Choroid plexus epithelial cell (primary cell): ENCODE data around the gene RASA2.
"Not testable (repeated sequence)": the region's sequence is repeated elsewhere in the genome, so short reads cannot be mapped to it uniquely, and the experiment has no call there.

Experiments used
- DNase-seq: peaks from one replicate; pipeline ENCODE4 v3.0.0-alpha.2; 2010; ENCODE audit warnings: low read depth
- H3K4me3 ChIP-seq: 2 replicates; pipeline ENCODE4 v1.5.1; 2011; ENCODE audit warnings: low read depth, mild to moderate bottlenecking, control low read depth, low read length, moderate library complexity
- TF ChIP-seq, protein P1 (sequence below): conservative IDR thresholded peaks from 2 replicates; pipeline ENCODE4 v1.5.1; 2011; ENCODE audit warnings: low read depth, mild to moderate bottlenecking, control low read depth, inconsistent platforms, low read length, moderate library complexity

Gene RASA2

DNA sequence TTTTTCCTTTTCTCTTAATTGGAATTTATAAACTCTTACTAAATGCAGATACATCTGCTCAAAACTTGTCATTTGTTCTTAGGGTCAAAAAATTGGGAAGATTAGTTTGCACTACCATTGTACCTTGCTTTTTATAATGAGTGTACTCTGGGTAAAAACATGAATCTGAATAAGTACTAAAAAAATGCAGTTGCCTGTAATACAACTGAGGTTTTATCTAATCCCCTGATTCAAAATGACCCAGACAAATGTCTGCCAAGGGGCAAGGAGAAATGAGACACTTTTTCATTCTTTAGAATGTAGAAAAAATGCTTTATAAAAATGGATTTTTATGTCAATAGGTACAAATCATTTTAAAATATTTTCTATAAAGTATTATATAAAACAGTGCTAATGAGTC is 42.4 kb downstream of the RASA2 start:
- no peak overlapping the region for H3K4me3 ChIP-seq
- TF ChIP-seq, protein P1, sequence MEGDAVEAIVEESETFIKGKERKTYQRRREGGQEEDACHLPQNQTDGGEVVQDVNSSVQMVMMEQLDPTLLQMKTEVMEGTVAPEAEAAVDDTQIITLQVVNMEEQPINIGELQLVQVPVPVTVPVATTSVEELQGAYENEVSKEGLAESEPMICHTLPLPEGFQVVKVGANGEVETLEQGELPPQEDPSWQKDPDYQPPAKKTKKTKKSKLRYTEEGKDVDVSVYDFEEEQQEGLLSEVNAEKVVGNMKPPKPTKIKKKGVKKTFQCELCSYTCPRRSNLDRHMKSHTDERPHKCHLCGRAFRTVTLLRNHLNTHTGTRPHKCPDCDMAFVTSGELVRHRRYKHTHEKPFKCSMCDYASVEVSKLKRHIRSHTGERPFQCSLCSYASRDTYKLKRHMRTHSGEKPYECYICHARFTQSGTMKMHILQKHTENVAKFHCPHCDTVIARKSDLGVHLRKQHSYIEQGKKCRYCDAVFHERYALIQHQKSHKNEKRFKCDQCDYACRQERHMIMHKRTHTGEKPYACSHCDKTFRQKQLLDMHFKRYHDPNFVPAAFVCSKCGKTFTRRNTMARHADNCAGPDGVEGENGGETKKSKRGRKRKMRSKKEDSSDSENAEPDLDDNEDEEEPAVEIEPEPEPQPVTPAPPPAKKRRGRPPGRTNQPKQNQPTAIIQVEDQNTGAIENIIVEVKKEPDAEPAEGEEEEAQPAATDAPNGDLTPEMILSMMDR: no peak
- DNase-seq: no peak

DNA sequence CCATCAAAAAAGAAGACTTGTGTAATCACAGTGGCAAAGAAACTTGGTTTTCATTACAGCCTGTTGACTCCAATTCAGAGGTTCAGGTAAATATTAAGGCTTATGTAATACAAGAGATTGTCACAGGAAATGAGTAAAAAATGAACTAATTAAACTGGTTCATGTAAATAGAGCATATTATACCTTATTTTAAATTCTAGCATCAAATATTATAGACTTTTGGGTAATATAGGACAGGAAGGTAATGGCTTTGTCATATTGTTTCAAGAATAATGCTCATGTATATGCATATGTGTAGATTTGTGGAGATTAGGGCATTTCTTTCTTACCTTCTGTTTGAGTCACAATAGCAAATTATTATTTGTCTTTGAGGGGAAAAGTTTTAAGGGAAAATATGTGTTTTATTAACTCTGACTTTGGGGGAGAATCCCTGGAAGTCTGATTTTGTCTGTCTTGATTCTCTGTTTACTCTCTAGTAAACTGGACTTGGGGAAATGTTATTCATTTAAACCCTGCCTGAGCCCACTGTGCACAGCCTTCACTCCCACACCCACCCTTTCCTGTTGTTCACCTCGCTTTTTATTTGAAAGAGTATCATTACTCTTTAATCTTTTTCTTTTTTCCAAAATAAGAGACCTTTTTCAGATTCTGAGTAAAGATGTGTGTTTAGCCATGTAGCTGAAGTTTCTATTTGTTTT is 43.0 kb downstream of the RASA2 start:
- DNase-seq: no peak
- TF ChIP-seq, protein P1: no peak

DNA sequence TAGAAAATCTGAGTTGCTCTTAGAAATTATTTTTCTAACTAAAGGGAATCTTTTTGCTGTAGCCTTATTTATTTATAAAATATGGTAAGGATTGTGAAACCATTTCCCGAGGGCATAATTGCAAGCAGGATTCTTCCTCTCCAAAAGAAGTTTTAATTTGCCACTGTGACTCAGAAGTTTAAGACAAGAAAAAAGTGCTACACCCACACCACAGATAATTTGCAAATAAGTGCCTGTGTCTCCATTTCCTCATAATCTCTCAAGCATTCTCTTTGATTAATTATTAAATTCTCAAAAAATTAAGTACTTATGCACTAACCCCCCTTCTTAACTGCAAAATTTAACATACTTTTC is 43.6 kb downstream of the RASA2 start:
- TF ChIP-seq, protein P1: no peak
- H3K4me3 ChIP-seq: no peak overlapping the region
- peak; percentile 74 for DNase-seq

More for the DNA sequence above, 43.0 kb downstream of the RASA2 start:
- H3K4me3 ChIP-seq: no peak overlapping the region

DNA sequence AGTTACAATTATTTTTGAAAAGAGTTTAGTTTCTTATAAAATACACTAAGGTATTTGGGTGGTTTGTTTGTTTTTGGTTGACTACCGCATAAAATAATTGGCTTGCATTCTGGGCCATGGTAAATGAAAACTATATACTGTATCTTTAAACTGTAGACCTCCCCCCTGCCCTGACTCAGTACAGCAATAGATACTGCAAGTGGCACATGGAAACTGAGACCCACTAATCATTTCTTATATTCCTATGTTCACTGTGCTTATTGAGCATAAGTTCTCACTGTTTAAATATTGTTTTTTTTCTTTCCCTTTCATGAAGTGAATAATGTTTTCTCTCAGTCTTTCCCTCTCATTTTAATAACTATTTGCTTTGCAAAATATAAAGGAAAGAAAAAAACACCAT is 45.8 kb downstream of the RASA2 start:
- no peak overlapping the region for H3K4me3 ChIP-seq
- no peak for DNase-seq
- TF ChIP-seq, protein P1: no peak

DNA sequence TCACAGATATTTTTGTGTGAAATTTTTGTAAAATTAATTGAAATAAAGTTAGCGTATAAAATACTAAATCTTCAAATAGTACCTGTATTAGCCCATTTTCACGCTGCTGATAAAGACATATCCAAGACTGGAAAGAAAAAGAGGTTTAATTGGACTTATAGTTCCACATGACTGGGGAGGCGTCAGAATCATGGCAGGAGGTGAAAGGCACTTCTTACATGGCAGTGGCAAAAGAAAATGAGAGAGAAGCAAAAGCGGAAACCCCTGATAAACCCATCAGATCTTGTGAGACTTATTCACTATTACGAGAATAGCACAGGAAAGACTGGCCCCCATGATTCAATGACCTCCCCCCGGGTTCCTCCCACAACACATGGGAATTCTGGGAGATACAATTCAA is 49.2 kb downstream of the RASA2 start:
- DNase-seq, H3K4me3 ChIP-seq: not testable (repeated sequence)

DNA sequence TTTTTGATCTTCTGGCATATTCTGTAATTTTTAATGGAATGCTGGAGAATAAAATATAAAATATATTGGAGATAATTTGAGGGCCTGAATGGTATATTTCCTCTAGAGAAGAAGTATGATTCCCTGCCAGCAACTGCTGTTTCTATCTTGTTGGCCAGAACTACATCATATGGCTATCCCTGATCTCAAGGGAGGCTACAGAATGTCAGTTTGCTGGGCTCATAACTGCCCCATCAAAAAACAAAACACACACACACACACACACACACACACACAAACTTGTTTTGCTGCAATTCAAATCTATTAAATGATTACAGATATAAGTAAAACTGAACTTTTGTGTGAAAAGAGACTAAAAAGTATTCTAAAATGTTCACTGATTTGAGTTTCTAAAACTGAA is 51.0 kb downstream of the RASA2 start:
- no peak overlapping the region for H3K4me3 ChIP-seq
- DNase-seq: peak; percentile 68
- TF ChIP-seq, protein P1: no peak

DNA sequence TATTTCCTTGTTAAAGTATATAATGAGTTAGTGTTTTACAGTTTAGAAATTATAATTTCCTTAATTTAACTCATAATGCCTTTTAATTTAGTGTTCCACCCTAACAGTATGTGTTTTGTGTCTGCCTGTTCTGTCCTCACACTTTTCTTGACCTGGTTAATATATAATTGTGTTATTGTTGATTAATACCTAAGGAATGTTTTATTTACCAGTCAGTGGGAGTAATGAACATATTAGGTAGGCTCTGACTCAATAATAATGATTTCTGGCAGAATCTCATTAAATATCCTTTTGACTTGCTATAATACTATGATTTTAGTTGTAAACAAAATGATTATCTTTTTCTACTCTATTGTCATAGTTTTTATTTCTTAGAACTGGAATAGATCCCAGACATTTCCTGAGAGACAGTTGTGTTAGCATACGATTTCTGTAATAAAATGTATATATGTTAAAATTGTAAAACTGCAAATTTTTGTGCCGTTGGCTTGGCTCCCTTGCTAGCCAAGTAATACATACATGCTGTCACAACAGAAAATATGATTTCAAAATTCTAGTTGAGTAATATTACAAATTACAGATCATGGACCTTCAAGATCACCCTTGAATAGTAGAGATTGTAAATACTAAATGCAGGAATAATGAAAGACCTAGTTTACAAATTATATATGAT is 51.9 kb downstream of the RASA2 start:
- TF ChIP-seq, protein P1: no peak
- DNase-seq: no peak
- no peak overlapping the region for H3K4me3 ChIP-seq
